H1 (cell line): ENCODE data around the gene SH3GL2.

Source experiments
- POLR2AphosphoS5 ChIP-seq: IDR thresholded peaks from 2 replicates; pipeline ENCODE4 v1.6.1; 2011; ENCODE audit warnings: low read depth, low read length
- RNF2 ChIP-seq: fragments of 200-900, 300-1000 bp; sonication (generic); IDR thresholded peaks from 2 replicates; pipeline ENCODE4 v1.7.1; 2016; ENCODE audit warnings: borderline replicate concordance, low read depth, mild to moderate bottlenecking, antibody characterized with exemption, low read length; ENCODE audit not compliant: poor library complexity, severe bottlenecking; ENCODE audit errors: missing control alignments
- TAF1 ChIP-seq: IDR thresholded peaks from 2 replicates; pipeline ENCODE4 v1.6.1; 2011; ENCODE audit warnings: mild to moderate bottlenecking, low read depth, low read length

DNA sequence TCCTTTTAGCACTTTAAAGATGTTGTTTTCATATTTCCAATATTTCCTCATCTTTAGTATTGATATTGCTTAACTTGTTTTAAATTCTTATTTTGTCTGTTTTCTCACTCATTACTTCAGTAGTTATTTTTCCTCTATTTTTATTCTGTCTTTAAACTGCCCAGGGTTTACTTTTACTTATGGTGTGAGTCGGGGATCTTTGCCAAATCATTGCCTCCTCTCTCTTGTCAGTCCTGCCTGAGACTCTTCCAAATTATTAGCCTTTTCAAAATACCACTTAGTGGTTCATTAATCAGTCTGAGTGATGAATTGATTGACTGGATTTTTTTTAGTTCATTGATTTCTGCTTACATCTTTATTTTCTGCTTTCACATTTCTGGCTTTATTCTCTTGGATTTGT is 72.9 kb downstream of the SH3GL2 start:
- no peak for TF ChIP-seq RNF2
- TF ChIP-seq TAF1, result no peak
- TF ChIP-seq POLR2AphosphoS5, result no peak
